ENCODE measurements around the gene COMMD6.
A peak's percentile ranks its signal among the peaks of the same experiment; 100 is the strongest.

COMMD6 gene

GRCh38 chr13:75485286-75486062 lies 52.2 kb downstream of the COMMD6 start:
- Mint-ChIP-seq H3K4me1 (ENCODE audit: low read depth) (peaks cover 32% of the 10 kb centered on the region), H3K27ac (no peak overlapping the region), H3K36me3 (ENCODE audit: low read depth) (peaks cover 7% of the 10 kb centered on the region), H3K27me3 (peaks cover 41% of the 10 kb centered on the region), H3K9me3 (no peaks in the 10 kb centered on the region), H3K4me3 (no peak overlapping the region)
- intact Hi-C loops (cut with micrococcal nuclease): no loop called here

GRCh38 chr13:75482820-75483079 lies 54.9 kb downstream of the COMMD6 start:
- Mint-ChIP-seq H3K27me3 (peaks cover 57% of the 10 kb centered on the region), H3K9me3 (no peaks in the 10 kb centered on the region), H3K4me3 (peak overlapping the region; percentile 84), H3K36me3 (ENCODE audit: low read depth) (peaks cover 7% of the 10 kb centered on the region), H3K4me1 (ENCODE audit: low read depth) (peaks cover 34% of the 10 kb centered on the region), H3K27ac (peak overlapping the region; percentile 90)
- intact Hi-C loops (cut with micrococcal nuclease): loop anchor here (1.0 to 5.0 kb wide), 3 partner anchors 23 to 110 kb away; partner anchors contain the start of gene UCHL3

GRCh38 chr13:75482070-75482819 lies 55.4 kb downstream of the COMMD6 start, which contains the start of gene TBC1D4:
Gene TBC1D4 (minus strand): TSS chr13:75482169. CDS start chr13:75481767, 402 bp downstream.
- Mint-ChIP-seq H3K4me3 (peak within 1 kb of the TSS; percentile 84), H3K36me3 (ENCODE audit: low read depth) (peaks cover 7% of the 10 kb centered on the region), H3K27ac (peak within 1 kb of the TSS; percentile 90), H3K9me3 (no peaks in the 10 kb centered on the region), H3K4me1 (ENCODE audit: low read depth) (peaks cover 34% of the 10 kb centered on the region), H3K27me3 (peaks cover 55% of the 10 kb centered on the region)
- intact Hi-C loops (cut with micrococcal nuclease): loop anchor here (1.0 to 5.0 kb wide), 3 partner anchors 23 to 110 kb away; partner anchors contain the start of gene UCHL3

- Mint-ChIP-seq H3K4me1 (ENCODE audit: low read depth) (peaks cover 34% of the 10 kb centered on the region), H3K9me3 (no peaks in the 10 kb centered on the region), H3K36me3 (ENCODE audit: low read depth) (peaks cover 7% of the 10 kb centered on the region), H3K4me3 (peak overlapping the region; percentile 84), H3K27me3 (peaks cover 54% of the 10 kb centered on the region), H3K27ac (peak overlapping the region; percentile 90)
- intact Hi-C loops (cut with micrococcal nuclease): loop anchor here (1.0 to 5.0 kb wide), 3 partner anchors 24 to 109 kb away; partner anchors contain the start of gene UCHL3
Measured at GRCh38 chr13:75481176-75482069, 56.2 kb downstream of the COMMD6 start.

- Mint-ChIP-seq H3K27me3 (peaks cover 47% of the 10 kb centered on the region), H3K9me3 (no peaks in the 10 kb centered on the region), H3K36me3 (ENCODE audit: low read depth) (peaks cover 7% of the 10 kb centered on the region), H3K4me3 (peak overlapping the region; percentile 84), H3K27ac (peak overlapping the region; percentile 54), H3K4me1 (ENCODE audit: low read depth) (peaks cover 28% of the 10 kb centered on the region)
- intact Hi-C loops (cut with micrococcal nuclease): loop anchor here (5.0 kb wide), 1 partner anchor 108 kb away; no protein-coding TSS in a partner anchor
Measured at GRCh38 chr13:75480671-75481175, 56.9 kb downstream of the COMMD6 start.

DNA sequence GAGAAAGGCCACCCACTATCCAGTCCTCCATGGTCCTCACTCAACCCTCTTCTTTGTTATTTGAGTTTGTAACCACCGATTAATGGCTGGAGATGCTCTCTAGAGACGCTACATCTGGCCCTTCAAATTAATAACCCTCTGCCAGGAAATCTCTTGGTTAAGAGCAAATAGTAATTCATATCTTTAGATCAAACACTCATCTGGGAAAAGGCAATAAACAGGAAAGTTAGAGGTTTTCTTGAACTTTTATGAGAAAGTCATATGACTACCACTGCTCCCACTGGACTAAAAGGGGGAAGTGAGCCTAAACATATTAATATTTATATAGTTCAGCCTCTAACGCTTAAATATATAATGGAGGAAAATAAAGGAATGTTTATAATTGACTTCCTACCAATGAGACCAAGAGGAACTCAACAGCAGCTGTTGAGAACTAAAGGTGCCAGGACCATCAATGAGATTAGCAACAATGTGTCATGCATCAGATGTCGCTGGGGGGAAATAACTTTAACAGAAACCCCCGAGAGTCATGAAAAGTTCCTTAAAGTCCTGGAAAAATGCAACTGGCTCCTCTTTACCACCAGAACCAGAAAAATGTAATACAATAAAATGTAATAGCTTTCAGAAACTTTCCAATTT lies 58.4 kb downstream of the COMMD6 start:
- intact Hi-C loops (cut with micrococcal nuclease): loop anchor here (10.0 kb wide), 1 partner anchor 156 kb away; the partner anchor contains the start of gene LMO7
- Mint-ChIP-seq H3K9me3 (no peaks in the 10 kb centered on the region), H3K27ac (no peak overlapping the region), H3K4me1 (ENCODE audit: low read depth) (peaks cover 20% of the 10 kb centered on the region), H3K36me3 (ENCODE audit: low read depth) (peaks cover 7% of the 10 kb centered on the region), H3K4me3 (no peak overlapping the region), H3K27me3 (peaks cover 44% of the 10 kb centered on the region)

- intact Hi-C loops (cut with micrococcal nuclease): loop anchor here (10.0 kb wide), 1 partner anchor 156 kb away; the partner anchor contains the start of gene LMO7
- no peak overlapping the region for H3K27ac Mint-ChIP-seq
Measured at GRCh38 chr13:75478659-75479058, 59.0 kb downstream of the COMMD6 start.

More at GRCh38 chr13:75478659-75479058, 59.0 kb downstream of the COMMD6 start:
- H3K36me3 Mint-ChIP-seq (ENCODE audit: low read depth): peaks cover 7% of the 10 kb centered on the region
- no peak overlapping the region for H3K4me3 Mint-ChIP-seq
- no peaks in the 10 kb centered on the region for H3K9me3 Mint-ChIP-seq
- H3K4me1 Mint-ChIP-seq (ENCODE audit: low read depth): peaks cover 25% of the 10 kb centered on the region
- H3K27me3 Mint-ChIP-seq: peaks cover 39% of the 10 kb centered on the region

All from dendritic cell treated with granulocyte-macrophage colony-stimulating factor and Interleukin-4, amounts not matched to agents 40 ng/mL and 50 ng/mL, for 4 days (primary cell).